Measurements from ENCODE around the gene LSM12.

The LSM12 gene

DNA sequence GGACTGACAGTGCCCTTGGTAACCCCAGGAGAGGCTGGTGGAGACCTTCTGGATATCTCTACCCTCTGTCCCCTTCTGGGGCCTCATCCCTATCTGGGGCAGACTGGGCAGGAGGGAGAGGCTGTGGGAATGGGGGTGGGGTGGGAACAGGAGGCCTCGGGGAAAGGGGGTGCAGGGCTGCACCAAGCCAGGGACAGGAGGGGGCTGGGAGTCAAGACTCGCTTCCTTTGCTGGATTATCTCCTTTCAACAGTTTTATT, 28.8 kb upstream of the LSM12 start:
- DNase-seq = no peak

DNA sequence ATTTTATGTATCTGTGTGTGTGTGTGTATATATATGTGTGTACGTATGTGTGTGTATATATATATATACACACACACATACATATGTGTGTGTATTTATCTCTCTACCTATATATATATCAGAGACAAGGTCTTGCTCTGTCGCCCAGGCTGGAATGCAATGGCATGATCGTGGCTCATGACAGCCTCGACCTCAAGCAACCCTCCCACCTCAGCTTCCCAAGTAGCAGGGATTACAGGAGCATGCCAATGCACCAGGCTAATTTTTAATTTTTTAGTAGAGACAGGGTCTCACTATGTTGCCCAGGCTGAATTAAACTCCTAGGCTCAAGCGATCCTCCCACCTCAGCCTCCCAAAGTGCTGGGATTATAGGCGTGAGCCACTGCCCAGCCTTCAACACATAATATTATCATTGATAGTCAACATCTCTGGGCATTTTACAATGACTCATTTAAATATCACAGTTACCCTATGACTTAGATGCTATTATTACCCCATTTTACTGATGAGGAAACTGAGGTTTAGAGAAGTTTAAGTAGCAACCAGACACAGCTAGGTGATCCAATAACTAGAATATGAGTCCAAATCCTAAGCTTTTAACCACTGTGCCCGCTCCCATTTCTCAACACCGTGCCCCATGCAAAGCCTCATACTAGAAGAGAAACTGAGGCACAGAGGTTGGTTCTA, 28.4 kb upstream of the LSM12 start:
- no peak for DNase-seq

DNA sequence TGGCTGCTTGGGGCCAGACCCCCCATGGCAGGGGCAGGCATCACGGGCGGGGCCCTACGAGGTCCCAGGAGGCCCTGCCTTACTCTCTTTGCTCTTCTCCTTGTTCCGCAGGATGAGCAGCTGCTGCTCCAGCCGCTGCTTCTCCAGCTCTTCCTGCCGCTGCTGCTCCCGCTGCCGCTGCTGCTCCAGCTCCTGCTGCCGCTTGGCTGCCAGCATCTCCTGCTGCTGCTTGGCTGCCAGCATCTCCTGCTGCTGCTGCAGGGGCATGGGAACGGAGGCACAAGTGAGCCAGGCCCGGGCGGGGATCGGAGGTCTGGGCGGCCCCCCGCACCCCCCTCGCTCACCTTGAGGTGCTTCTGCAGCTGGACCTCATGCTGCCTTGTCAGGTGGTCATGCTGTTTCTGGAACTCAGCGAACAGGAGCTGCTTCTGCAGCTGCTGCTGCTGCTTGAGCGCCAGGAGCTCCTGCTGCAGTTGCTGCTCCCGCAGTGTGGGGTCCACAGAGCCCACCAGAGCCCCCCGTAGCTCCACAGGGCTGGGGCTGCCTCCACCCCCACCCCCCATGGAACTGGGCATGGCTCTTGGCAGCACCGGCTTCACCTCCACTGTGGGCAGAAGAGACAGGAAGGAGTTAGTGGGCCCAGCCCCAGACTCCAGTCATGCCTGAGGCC, 26.9 kb upstream of the LSM12 start:
- no peak for DNase-seq

DNA sequence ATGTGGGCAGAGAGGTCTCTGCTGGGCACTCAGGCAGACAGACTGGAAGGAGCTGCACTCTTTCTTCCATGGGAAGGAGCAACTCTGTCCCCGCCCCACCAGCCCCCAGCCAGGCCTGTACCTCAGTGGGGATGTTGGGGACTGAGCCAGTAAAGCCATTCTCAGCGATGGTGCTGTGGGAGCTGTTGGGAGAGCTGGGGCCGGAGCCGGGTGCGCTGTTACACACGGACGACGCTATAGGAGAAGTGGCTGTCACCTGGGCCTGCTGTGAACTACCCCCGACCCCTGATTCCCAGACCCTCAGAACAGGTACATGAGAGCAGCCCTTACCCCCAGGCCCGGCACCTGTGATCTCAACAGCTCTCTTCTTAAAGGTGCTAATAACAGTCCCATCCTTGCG, 25.6 kb upstream of the LSM12 start:
- DNase-seq = no peak

DNA sequence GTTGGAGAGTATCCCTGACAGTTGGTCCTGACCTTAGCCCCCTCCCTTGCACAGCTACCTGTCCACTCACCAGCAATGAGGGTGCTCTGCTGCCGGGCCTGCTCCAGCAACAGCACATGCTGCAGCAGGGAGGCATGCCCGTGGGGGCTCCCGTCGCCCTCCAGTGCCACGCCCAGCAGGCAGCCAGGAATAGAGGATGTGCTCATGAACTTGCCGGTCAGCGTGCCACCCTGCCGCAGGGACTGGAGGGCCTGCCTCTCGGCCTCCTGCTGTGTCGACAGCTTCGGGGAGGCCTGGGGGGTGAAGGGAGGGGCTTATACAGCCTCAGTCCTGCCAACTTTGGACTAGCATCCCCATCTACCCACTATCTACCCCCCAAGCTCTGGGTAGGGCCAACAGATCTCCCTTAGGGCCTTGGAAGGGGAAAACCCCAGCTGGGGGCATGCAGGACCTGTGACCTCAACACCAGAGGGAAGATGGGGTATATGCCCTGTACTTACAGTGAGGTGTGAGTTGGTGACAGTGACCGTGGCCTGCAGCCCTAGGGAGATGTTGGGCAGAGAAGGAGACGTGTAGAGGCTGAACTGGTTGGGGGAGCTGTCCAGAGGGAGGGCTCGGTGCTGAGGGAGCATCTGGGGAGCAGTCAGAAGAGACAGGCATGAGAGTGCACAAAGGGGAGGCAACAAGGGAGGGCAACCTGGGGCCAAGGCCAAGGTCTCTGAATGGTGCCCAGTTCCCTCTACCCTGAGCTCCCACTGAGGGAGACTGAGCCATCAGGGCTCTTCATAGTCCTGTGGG, 24.9 kb upstream of the LSM12 start:
- no peak for DNase-seq

DNA sequence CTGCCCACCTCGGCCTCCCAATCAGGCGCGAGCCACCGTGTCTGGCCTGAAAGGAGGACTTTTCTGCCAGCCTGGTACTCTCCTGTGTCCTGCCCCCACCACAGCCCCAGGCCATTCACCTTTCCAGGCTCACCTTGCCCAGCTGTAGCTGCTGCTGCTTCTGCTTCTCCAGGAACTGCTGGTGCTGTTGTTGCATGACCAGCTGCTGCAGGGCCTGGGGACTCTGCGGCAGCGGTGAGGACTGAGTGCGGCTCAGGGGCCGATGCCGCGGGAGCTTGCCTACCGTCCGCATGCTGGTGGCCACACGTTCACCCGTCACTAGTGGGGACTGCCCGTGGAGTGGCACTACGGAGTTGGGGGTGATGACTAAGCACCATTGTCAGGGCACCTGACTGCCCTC, 21.8 kb upstream of the LSM12 start:
- DNase-seq = no peak

DNA sequence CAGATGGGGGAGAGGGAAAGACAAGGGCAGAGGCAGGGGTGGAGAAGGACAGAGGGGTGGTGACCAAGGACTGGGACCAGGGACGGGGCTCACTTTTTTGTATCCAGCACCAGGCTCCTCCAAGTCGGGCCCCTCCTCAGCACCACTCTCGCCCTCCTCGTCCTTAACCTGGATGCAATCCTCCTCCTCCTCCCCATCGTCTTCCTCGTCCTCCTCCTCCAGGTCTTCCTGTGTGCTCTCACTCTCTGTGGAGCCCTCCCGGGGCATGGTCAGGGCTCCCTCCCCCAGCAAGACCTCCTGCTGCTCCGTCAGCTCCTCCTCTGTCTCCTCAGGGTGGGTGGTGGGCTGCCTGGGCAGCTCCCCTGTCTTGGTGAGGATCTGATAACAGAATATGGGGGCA, 20.8 kb upstream of the LSM12 start:
- DNase-seq = no peak

DNA sequence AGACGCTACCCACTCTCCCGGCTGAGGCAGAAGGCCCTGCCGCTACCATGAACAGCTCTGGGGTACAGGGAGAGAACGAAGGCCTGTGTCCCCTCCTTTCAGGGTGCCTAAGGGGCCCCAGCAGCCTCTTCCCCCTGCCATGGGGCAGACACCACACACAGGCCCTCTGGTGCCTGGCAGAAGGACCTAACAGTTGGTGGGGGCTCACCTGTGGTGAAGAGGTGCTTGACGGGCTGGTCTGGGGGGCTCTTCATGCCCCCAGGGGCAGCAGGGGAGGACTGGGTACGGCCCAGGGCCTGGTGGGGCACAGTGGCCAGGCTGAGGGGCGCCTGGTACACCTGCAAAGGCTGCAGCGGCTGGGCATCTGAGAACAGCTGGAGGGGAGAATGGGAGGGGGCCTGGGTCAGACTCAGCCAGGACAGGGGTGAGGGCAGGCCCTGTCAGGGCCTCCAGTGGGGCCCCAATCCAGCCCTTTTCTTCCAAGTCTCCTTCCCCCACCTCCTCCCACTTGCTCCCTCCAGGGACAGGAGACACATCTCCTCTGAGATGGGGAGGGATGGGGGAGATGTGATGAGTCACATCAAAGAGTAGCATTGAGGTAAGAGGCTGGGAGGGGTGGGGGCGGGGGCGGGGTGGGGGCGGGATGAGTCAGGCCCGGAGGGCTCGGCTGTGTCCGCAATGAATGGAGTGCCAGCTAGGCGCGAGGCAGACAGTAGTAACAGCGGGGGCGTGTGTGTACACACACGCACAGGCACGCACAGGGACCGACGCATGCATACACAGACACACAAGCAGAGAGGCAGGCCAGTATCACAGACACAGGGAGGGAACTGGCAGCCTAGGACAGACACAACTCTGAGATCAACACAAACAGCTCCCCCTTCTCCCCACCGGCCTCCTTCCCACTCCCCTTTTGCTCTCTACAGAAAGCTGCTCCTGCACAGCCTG, 20.2 kb upstream of the LSM12 start:
- peak; percentile 81 for DNase-seq

DNA sequence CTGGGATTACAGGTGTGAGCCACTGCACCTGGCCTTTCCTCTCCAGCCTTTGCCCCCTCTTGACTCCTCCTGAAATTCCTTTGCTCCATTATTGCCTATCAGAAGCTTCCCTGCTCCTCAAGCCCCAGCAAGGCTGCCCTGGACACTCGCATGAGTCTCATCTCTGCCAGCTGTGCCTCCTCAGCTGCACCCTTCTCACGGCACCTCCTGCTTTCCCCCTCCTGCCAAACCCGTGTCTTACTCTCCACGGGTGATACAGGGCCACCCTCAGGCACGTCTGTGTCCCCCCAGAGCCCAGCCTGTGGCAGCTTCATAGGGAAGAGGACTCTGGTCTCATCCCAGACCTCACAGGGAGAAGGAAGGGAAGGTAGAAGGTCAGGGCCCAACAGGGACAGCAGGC, 19.4 kb upstream of the LSM12 start:
- DNase-seq = no peak

DNA sequence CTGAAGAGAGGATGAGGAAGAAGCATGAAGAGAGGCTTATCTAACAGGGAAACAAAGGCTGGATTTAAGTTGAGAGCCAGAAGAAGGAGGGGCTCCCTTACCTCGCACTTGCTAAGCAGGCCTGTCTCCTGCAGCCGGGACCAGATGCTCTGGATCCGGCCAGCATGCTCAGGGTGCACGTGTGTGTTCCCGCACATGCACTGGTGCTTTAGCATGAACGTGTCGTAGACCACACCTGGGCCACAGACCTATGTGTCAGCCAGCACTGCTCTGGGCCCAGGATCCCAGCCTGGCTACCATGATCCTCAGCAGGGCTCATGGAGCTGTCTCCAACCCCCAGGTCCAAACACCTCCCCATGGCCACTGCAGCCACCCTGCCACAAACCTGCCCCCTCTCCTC, 18.4 kb upstream of the LSM12 start:
- DNase-seq = no peak

DNA sequence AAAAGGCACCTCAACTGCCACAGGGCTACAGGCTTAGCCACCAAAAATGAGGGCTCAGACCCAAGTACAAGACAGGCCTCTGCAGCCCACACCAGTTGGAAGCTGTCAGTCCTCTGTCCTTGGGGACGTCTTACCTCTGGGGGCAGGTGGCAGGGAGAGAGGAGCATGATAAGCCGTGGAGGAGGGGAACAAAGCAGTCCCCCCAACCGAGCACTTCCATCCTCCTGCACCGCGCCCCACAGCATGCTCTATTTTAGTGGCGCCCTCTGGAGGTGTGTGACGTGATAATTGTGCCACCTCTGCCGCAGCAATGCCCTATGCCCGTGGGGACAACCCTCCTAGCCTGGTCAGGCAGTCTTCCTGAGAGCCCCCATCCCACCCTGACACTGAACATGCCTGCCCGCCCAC, 17.7 kb upstream of the LSM12 start:
- no peak for DNase-seq

DNA sequence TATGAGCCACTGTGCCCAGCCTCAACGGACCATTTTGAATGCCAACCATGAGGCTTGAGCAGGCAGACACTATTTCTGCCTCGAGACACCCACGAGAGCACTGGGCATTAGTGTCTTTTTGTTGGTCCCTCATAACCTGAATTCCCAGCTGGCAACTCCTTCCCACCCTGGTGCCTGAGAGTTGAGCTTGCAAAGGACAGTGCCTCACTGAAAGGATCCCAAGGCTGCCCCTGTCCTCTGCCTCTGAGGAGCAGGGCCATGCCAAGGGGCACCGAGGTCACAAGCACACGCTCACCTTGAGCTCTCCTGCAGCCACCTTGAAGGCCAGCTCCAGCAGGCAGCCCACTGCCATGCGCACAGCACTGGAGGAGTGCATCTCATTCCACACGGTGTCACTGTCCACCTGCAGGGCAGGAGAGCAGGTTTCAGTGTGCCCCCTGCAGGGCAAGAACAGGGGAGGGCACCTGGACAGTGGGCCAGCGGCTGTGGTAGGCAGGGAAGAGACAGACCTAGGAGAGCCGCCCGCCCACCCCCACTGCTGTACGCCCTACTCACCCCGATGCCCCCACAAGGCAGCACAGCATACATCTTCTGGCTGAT, 16.9 kb upstream of the LSM12 start:
- DNase-seq = no peak

DNA sequence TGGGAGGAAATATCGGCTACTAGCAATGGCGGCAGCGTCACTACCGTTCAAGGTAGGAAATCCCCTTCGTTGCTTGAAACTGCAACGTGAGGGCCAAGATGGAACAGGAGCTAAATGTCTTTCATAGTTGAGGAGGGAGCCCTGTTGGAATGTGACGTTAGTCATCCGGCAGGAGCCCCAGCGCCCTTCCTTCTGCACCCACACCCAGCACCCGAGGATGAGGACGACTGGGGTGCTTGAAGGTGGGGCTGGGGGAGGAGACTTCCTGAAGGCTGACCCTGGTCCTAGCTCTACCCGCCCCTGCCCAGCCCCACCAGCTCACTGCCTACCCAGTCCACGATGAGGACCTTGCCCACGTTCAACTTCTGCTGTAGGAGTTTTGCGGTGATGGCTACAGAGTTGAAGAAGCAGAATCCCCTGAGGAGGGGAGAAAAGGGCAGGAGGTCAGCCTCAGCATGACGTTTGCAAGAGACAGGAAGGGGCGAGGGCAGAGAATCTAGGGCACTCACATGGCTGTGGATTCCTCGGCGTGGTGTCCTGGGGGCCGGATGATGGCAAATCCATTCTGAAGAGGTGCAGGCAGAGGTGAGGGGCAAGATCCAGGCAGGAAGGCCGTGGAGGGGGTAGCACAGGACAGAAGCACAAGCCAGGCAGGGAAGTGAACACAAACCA, 15.9 kb upstream of the LSM12 start:
- DNase-seq = no peak

DNA sequence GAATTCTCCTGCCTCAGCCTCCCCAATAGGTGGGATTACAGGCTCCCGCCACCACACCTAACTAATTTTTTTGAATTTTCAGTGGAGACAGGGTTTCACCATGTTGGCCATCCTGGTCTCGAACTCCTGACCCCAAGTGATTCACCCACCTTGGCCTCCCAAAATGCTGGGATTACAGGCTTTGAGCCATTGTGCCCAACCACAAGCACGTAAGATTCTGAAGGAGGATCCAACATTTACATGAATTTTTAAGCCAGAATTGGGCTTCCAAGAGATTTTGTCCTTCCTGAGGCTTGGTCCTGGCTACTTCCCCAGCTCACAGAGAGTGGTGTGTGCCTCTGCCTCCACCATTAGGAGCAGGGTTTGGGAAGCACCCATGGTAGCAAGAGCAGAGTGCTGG, 15.2 kb upstream of the LSM12 start:
- DNase-seq = no peak

DNA sequence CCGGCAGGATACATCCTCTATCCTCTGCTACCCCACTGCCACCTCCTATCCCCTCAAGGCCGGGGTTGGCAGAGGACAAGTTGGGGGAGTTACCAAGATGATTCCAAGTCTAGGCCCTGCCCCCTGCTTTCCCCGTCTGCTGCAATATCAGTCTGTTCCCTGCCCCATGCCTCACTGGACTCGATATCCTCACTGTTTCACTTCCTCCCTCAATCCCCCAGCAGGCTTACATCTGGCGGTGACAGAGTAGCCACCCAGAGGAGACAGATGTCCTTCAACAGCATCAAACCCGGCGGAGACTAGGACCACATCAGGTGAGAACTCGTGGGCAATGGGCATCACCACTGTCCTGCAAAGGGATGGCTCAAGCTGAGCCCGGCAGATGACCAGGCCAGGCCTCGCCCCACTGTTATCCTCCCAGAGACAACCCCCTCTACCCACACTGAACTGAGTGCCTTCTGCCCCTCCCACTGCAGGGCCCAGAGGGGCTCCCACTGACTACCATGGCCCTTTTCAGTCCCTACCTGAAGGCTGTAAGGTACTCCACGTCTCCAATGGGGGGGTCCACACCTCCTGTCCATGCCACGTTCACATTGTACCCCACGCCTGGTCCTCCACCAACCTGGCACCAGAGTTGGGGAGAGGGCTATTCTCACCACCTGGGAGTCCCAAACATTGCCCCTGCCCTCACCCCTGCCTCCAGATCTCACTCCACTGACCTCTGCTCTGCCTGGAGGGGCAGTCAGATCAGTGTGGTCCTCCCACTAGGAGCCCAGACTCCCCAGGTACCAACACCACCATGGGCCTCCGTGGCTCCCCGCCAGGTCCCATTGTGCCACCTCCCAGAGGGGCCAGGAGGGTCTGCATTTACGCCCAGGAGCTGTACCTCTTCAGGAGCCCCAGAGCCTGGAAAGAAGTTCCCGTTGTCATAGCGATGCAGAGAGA, 13.7 kb upstream of the LSM12 start:
- no peak for DNase-seq

DNA sequence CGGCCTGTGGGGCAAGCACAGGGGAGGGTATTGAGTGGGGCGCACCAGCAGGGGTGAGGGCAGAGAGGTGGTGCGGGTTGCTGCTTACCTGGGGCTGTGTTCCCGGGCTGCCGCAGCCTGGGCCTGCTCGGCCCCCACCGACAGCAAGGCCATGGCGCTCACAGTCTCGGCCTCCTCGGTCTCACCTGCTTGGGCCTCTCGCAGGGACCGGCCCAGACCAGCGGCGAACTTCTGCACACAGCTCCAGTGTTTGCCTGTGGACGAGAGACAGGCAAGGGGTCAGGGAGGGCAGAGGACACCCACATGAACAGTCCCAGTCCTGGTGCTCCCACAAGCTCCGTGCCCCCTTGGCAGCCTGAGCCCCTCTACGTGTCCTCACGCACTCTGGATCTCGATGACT, 11.9 kb upstream of the LSM12 start:
- DNase-seq = no peak

DNA sequence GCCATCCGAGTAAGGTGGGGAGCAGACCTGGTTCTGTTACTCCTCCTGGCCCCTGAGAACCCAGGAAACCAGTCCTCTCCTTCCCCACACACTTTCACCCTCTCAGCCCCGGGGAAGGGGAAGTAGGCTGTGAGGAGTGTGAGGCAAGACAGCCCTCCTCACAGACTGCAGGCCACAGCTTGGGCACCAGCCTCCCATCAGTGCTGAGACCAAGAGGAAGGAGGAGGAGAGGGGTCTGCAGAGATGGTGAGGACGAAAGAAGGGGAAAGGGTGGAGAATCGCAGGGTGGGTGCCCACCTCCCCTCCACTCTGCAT, 11.1 kb upstream of the LSM12 start:
- no peak for DNase-seq

DNA sequence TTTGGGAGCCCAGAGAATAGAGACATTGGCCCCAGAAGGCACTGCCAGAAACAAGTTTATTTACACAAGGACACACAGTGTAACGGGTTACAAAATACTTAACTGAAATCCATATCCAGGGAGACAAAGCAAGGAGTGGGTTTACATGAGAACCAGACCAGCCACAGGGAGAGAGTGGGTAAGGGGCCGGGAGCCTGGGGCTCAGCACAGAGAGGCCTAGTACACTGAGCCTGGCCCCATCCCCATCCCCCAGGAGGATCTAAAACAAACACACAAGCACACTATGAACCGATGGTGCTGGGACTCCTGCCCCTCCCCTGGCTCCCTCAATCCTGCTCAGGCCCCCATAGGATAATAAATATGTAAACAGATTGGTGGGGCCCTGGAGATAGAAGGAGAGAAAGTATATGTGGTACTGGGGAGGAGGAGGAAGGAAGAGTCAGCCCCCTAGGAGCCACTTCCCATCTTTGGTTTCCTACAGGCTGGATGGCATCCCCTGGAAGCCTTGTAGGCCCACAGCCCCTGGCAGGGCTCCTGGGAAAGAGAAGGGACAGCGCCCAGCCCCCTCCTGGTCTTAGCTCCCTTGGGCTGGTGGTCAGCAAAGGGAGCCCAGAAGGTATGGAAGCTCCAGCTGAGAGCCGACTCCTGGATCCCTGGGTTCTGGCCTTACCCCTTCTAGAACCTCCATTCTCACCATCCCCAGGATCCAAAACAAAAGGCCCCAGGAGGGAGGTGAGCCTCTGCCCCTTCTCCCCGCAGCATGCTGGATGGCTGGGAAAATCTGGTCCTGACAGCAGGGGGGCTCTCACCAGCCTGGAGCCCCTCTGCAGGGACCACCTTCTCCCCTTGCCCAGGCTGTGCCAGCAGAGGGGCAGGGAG, 10.5 kb upstream of the LSM12 start:
- no peak for DNase-seq

DNA sequence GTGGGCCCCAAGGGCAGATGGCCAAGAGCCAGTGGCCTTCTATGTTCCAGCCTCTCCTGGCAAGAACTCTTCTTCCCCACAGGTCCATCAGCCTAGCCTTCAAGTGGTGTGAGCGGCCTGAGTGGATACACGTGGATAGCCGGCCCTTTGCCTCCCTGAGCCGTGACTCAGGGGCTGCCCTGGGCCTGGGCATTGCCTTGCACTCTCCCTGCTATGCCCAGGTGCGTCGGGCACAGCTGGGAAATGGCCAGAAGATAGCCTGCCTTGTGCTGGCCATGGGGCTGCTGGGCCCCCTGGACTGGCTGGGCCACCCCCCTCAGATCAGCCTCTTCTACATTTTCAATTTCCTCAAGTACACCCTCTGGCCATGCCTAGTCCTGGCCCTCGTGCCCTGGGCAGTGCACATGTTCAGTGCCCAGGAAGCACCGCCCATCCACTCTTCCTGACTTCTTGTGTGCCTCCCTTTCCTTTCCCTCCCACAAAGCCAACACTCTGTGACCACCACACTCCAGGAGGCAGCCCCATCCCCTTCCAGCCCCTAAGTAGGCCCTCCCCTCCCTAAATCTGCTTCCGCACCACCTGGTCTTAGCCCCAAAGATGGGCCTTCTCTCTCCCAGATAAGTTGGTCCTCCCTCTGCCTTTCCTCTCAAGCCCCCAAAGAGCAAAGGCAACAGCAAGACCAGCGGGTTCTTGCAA, 9.3 kb upstream of the LSM12 start:
- no peak for DNase-seq

DNA sequence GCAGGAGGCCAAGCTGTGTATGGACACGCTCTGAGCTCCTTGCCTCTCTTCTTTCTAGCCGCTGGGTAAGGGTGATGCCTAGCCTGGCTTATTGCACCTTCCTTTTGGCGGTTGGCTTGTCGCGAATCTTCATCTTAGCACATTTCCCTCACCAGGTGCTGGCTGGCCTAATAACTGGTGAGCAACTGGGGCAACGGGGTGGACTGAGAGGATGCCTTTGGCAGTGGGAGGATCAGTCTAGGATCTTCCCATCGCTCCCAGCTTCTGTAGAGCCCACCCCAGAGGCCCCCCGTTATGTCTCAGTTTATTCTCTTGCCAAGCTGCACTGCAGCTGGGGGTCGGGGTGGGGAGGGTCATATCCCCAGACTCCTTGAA, 8.4 kb upstream of the LSM12 start:
- DNase-seq = no peak

Measured in HCEC 1CT (cell line).